HG03139 (cell line): ENCODE data around the gene TOMM34.

Experiments used
- ATAC-seq: cut with Tn5 transposase; IDR thresholded peaks from one replicate; pipeline ENCODE4 v1.9.1; 2021; ENCODE audit not compliant: unreplicated experiment

The TOMM34 gene, protein sequence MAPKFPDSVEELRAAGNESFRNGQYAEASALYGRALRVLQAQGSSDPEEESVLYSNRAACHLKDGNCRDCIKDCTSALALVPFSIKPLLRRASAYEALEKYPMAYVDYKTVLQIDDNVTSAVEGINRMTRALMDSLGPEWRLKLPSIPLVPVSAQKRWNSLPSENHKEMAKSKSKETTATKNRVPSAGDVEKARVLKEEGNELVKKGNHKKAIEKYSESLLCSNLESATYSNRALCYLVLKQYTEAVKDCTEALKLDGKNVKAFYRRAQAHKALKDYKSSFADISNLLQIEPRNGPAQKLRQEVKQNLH

GRCh38 chr20:44960103-44960852, at the start of gene TOMM34:
Gene TOMM34 (minus strand): TSS chr20:44960397. CDS start chr20:44960333, 64 bp downstream.
- peak; percentile 69 for ATAC-seq

DNA sequence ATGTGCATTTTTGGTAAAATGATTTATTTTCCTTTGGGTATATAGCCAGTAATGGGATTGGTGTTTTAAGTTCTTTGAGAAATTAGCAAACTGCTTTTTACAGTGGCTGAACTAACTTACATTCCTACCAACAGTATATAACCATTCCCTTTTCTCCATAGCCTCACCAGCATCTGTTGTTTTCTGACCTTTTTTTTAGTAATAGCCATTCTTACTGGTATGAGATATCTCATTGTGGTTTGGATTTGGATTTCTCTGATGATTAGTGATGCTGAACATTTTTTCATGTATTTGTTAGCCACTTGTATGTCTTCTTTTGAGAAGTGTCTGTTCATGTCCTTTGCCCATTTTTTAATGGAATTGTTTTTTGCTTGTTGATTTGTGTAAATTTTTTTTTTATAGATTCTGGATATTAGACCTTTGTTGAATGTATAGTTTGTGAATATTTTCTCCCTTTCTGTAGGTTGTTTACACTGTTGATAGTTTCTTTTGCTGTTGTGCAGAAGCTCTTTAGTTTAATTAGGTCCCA, 48.4 kb upstream of the TOMM34 start:
- ATAC-seq = no peak

GRCh38 chr20:44997668-44998067, 37.5 kb upstream of the TOMM34 start:
- no peak for ATAC-seq

DNA sequence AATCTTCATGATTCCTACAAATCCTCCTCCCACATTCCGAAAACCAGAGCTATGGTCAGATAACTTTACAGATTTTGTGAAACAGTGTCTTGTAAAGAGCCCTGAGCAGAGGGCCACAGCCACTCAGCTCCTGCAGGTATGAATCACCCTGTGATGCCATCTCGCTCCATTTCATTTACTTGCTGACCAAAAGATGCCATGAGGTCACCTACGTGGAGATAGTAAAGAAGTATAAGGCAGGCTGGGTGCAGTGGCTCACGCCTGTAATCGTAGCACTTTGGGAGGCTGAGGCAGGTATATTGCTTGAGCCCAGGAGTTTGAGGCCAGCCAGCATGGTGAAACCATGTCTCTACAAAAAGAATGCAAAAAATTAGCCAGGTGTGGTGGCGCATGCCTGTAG, 37.0 kb upstream of the TOMM34 start:
- ATAC-seq = no peak

- ATAC-seq = no peak
These were observed 33.1 kb upstream of the TOMM34 start for GRCh38 chr20:44993343-44993742.

GRCh38 chr20:44990957-44991356, 30.8 kb upstream of the TOMM34 start:
- no peak for ATAC-seq

DNA sequence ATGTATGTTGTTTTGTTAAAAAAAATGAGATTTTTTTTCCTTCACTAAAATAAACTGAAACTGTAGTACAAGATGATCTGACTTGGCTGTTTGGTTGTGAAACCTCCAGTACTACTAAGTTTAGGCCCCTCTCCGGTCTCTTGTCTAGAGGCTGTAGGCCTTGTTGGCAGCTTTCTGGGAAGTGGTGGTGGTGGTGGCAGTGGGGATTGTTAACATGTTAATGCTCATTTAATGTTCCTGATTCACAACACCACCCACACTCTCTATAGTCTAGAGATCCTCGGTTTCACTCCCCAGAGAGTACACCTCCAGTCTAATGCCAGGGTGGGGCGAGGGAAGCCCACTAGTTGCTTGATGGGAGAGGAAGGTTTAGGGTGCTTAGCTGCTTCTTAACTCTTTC, 30.2 kb upstream of the TOMM34 start:
- no peak for ATAC-seq

GRCh38 chr20:44988631-44989171, 28.5 kb upstream of the TOMM34 start:
- no peak for ATAC-seq

GRCh38 chr20:44983093-44983674, 23.0 kb upstream of the TOMM34 start:
- ATAC-seq = no peak

GRCh38 chr20:44981736-44982406, 21.7 kb upstream of the TOMM34 start:
- ATAC-seq = no peak

DNA sequence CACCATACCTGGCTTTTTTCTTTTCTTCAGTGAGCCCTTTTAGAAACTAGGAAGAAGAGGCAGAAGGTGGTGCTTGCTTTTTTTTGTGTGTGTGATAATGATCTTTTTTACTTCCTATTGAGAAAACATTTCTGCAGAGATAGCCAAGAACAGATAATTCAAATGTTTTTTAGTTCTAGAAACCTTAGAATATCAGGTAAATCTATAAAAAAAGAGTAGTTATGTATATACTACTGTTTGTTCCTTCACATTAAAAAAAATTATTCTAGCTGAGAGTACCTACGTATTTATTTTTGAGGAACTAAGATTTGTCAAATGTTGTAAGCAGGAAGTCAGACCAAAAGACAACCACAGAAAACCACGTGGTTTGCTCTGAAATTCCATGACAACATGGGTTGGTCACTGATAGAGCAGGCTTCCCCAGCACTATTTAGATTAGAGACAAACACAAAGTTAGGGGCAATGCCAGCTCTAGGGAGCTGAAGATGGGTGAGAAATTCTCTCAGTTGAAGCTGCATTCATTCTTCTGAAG, 19.0 kb upstream of the TOMM34 start:
- ATAC-seq = peak; percentile 83

- no peak for ATAC-seq
These were observed 16.5 kb upstream of the TOMM34 start for GRCh38 chr20:44976698-44977097.

GRCh38 chr20:44973053-44973452, 12.9 kb upstream of the TOMM34 start:
- ATAC-seq = no peak

GRCh38 chr20:44970243-44970757, 10.1 kb upstream of the TOMM34 start:
- no peak for ATAC-seq

- no peak for ATAC-seq
These were observed 9.2 kb upstream of the TOMM34 start for GRCh38 chr20:44969300-44969894.

- no peak for ATAC-seq
These were observed 7.1 kb upstream of the TOMM34 start for GRCh38 chr20:44967207-44967807.

DNA sequence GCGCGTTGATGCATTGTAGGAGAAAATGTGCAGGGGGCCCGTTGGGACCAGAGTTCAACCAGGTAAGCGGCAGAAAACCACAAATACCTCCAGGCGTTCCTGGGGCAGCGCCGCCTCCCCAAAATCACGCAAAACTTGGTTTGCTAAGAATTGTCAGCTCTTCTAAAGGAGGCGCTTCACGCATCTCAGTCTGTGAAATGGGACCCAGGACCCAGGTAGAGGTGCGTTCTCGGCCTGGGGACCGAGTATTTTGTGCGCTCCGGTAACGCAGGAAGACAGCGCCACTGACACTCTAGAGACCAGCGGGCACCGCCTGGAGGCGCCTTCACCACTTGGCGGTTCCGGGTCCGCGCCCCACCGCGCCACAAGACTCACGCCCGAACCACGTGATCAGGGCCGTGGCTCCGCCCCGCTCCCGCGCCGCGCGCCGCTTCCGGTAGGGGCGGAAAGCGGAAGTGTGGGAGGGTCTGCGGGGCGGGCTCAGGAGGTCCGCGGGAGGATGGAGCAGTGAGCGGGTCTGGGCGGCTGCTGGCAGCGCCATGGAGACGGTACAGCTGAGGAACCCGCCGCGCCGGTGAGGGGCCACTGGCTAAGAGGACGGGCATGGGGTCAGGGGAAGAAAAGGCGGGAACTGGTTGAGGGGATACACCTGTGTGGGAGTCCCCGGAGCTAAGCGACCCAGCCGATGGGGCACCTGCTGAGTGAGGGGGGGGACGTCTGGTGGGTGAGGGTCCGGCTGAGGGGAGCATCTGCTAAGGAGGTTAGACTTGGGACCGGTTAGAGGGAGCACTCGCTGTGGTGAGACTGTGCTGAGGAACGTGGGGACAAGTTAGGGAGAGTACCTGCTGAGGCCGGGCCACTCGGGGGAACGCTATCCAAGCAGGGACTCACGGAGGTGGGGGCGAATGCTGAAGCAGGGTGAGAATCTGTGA, 6.1 kb upstream of the TOMM34 start, which contains the start of gene STK4:
STK4 (plus strand) TSS at position 483 of the 932 bp plus-strand sequence; CDS start at position 540, 57 bp downstream.
- ATAC-seq = peak; percentile 58

DNA sequence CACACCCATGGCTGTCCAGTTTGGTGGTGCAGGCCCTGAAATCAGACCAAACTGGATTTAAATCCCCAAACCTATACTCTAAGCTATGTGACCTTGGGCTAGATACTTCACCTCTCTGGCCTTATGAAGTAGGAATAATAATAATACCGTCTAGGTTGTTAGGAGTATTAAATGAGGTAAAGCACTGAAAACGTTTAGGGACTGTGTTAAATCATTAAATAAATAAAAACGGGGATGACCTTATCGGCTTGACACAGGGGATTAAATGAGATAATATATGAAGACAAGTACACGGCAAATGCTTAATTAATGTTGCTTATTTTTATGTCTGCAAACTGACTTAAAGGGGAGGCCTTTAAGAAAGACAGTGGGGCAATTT, 5.4 kb upstream of the TOMM34 start:
- no peak for ATAC-seq
